Measurements from ENCODE around the gene TTLL10. TPM values are rescaled to one million over a fixed set of nuclear protein-coding genes. Genes with fewer than 3 reads are reported as not detected.

TTLL10 gene
- total RNA-seq, 1 donor from 2014 or later, result not detected

DNA sequence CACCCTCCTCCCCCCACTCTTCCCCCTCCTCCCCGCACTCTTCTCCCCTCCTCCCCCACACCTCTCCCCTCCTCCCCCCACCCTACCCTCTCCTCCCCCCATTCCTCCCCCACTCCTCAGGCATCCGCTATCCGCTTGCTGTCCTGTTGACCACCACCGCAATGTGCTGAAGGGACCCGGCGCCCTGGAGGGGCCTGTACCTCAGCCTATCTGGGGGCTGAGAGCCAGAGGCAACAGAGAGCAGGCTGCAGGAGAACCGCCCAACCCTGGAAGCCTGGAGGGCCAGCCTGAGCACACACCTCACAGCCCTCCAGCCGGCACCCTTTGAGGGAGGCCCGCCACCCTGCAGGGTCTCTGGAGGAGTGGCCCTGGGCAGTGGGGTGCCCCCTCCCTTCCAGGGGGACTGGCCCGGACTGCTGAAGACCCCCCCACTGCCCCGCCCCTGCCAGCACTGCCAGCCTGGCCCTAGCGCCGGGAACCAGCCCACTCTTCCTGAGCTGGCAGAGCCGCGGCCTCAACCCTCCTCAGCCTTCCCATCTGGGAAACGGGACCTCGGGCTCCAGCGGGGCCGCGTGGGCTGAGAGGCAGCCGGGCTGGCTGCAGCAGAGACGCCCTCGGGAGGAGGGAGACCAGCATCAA, 71.6 kb downstream of the TTLL10 start:
- no peaks in the 10 kb centered on the region for H3K9me3 ChIP-seq (ENCODE audit: insufficient read depth, low read depth, low read length)
- Mint-ChIP-seq H3K27ac (ENCODE audit: unreplicated experiment) (no peak overlapping the region), H3K4me3 (ENCODE audit: unreplicated experiment) (no peak overlapping the region), H3K4me1 (ENCODE audit: low read depth, unreplicated experiment) (peaks cover 3% of the 10 kb centered on the region), H3K9me3 (ENCODE audit: unreplicated experiment) (no peaks in the 10 kb centered on the region), H3K27me3 (ENCODE audit: low read depth, unreplicated experiment) (no peaks in the 10 kb centered on the region), H3K36me3 (ENCODE audit: low read depth, unreplicated experiment) (no peaks in the 10 kb centered on the region)
- no peaks in the 10 kb centered on the region for H3K36me3 ChIP-seq (ENCODE audit: insufficient read depth, low read length)
- no peak overlapping the region for H3K4me3 ChIP-seq (ENCODE audit: insufficient read depth, low read depth, low read length)
- peaks cover 3% of the 10 kb centered on the region for H3K27me3 ChIP-seq (ENCODE audit: insufficient read depth, low read length)
- no peak for FAIRE-seq
- H3K9ac ChIP-seq (ENCODE audit: low read length), result no peak overlapping the region
- no peak overlapping the region for H3K27ac ChIP-seq (ENCODE audit: low read depth, low read length)
- H2AFZ ChIP-seq (ENCODE audit: low read depth, low read length), result no peak overlapping the region
- H3K79me2 ChIP-seq (ENCODE audit: insufficient read depth, low read length), result no peaks in the 10 kb centered on the region
- no peaks in the 10 kb centered on the region for H3K4me1 ChIP-seq (ENCODE audit: insufficient read depth, low read length)
- DNase-seq (ENCODE audit: low read depth), result no peak
- no peak for TF ChIP-seq EZH2 (IDR thresholded peaks at IDR 0.05; ENCODE audit: insufficient read depth, low read length)
- TF ChIP-seq, protein P1, sequence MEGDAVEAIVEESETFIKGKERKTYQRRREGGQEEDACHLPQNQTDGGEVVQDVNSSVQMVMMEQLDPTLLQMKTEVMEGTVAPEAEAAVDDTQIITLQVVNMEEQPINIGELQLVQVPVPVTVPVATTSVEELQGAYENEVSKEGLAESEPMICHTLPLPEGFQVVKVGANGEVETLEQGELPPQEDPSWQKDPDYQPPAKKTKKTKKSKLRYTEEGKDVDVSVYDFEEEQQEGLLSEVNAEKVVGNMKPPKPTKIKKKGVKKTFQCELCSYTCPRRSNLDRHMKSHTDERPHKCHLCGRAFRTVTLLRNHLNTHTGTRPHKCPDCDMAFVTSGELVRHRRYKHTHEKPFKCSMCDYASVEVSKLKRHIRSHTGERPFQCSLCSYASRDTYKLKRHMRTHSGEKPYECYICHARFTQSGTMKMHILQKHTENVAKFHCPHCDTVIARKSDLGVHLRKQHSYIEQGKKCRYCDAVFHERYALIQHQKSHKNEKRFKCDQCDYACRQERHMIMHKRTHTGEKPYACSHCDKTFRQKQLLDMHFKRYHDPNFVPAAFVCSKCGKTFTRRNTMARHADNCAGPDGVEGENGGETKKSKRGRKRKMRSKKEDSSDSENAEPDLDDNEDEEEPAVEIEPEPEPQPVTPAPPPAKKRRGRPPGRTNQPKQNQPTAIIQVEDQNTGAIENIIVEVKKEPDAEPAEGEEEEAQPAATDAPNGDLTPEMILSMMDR (IDR thresholded peaks at IDR 0.05; ENCODE audit: insufficient read depth, low read depth, low read length), result no peak
- H4K20me1 ChIP-seq (ENCODE audit: insufficient read depth, low read length), result peaks cover 6% of the 10 kb centered on the region
- H3K4me2 ChIP-seq (ENCODE audit: low read length), result no peak overlapping the region

DNA sequence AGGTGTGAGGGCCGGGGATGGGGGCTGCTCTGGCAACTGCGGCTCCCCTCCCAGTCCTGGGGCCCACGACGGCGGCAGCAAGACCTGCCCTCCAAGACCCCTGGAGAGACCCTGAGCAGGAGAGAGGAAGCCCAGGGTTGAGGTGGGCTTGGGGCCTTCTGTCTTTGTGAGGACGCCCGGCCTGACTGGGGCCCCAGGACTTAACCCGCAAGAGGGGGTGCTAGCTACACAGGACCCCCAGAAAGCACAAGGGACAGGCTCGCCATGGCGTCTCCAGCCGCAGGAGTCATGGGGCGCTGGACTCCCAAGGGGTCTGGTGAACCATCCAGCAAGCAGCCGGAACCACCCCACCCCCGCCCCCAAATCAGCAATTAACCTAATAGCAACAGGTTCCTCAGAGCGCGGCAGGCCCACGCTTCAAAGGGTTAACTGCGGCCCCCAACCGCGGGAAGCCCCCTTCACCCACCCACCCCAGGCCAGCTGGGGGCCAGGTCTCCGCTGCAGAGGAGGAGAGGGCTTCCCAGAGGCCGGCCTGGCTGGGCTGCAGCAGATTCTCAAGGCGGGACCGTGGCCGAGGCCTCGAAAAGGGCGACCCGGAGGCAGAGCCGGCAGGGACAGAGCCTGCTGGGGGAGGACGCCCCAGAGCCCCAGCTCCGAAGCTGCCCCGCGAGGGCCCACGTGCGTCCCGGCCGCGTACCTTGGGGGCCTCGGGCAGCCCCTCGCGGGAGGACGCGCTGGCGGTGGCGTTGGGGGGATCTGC, 72.3 kb downstream of the TTLL10 start:
- H3K27ac ChIP-seq (ENCODE audit: low read depth, low read length), result no peak overlapping the region
- no peak overlapping the region for H3K9ac ChIP-seq (ENCODE audit: low read length)
- Mint-ChIP-seq H3K4me1 (ENCODE audit: low read depth, unreplicated experiment) (peaks cover 3% of the 10 kb centered on the region), H3K36me3 (ENCODE audit: low read depth, unreplicated experiment) (peaks cover under 1% of the 10 kb centered on the region), H3K9me3 (ENCODE audit: unreplicated experiment) (no peaks in the 10 kb centered on the region), H3K27ac (ENCODE audit: unreplicated experiment) (no peak overlapping the region), H3K4me3 (ENCODE audit: unreplicated experiment) (no peak overlapping the region), H3K27me3 (ENCODE audit: low read depth, unreplicated experiment) (no peaks in the 10 kb centered on the region)
- FAIRE-seq (no peak), DNase-seq (ENCODE audit: low read depth) (no peak)
- H3K27me3 ChIP-seq (ENCODE audit: insufficient read depth, low read length), result peaks cover 3% of the 10 kb centered on the region
- H3K36me3 ChIP-seq (ENCODE audit: insufficient read depth, low read length), result no peaks in the 10 kb centered on the region
- no peak for TF ChIP-seq EZH2 (IDR thresholded peaks at IDR 0.05; ENCODE audit: insufficient read depth, low read length)
- TF ChIP-seq, protein P1 (IDR thresholded peaks at IDR 0.05; ENCODE audit: insufficient read depth, low read depth, low read length), result no peak
- H3K79me2 ChIP-seq (ENCODE audit: insufficient read depth, low read length), result no peaks in the 10 kb centered on the region
- no peak overlapping the region for H2AFZ ChIP-seq (ENCODE audit: low read depth, low read length)
- peak overlapping the region; percentile 55 for H3K4me2 ChIP-seq (ENCODE audit: low read length)
- no peaks in the 10 kb centered on the region for H3K4me1 ChIP-seq (ENCODE audit: insufficient read depth, low read length)
- peaks cover 6% of the 10 kb centered on the region for H4K20me1 ChIP-seq (ENCODE audit: insufficient read depth, low read length)
- H3K9me3 ChIP-seq (ENCODE audit: insufficient read depth, low read depth, low read length), result no peaks in the 10 kb centered on the region
- no peak overlapping the region for H3K4me3 ChIP-seq (ENCODE audit: insufficient read depth, low read depth, low read length)

Measured in astrocyte (in vitro differentiated cells and primary cell).